CD4-positive, alpha-beta memory T cell (primary cell): ENCODE results near the gene DUSP15. TPM values are rescaled to one million over a fixed set of nuclear protein-coding genes. Genes with fewer than 3 reads are reported as not detected.

Source experiments
- CTCF ChIA-PET: fragments of 350-600 bp; sonication (Branson Sonifier 250); formaldehyde crosslinking; loops from one replicate; lab custom pipeline; 2021; ENCODE audit warnings: inconsistent platforms; ENCODE audit not compliant: partially characterized antibody; lab: Charles Lee
- POLR2A ChIA-PET: fragments of 350-600 bp; sonication (Branson Sonifier 250); formaldehyde crosslinking; loops from one replicate; lab custom pipeline; 2021; ENCODE audit not compliant: partially characterized antibody; lab: Charles Lee
- DNase-seq, 5 donors: peaks; one replicate each; pipeline versions ENCODE4 v3.0.0 to v3.0.0-alpha.2; 2020 to 2022; ENCODE audit warnings: mixed read lengths in 1 of 5
- H3K27ac ChIP-seq: one replicate; pipeline ENCODE4 v1.7.0; 2013; ENCODE audit warnings: low read depth, low read length
- H3K27me3 ChIP-seq: 2 replicates; pipeline ENCODE4 v1.7.0; 2013; ENCODE audit warnings: mild to moderate bottlenecking, low read length, moderate library complexity; ENCODE audit not compliant: insufficient read depth
- H3K36me3 ChIP-seq: 2 replicates; pipeline ENCODE4 v1.7.0; 2013; ENCODE audit warnings: mild to moderate bottlenecking, low read length, moderate library complexity; ENCODE audit not compliant: insufficient read depth
- H3K4me1 ChIP-seq: 2 replicates; pipeline ENCODE4 v1.7.0; 2013; ENCODE audit warnings: mild to moderate bottlenecking, low read length, moderate library complexity; ENCODE audit not compliant: insufficient read depth
- H3K4me3 ChIP-seq, 2 donors: one replicate each; pipeline ENCODE4 v1.7.0; 2013; ENCODE audit warnings: low read length in 2 of 2, mild to moderate bottlenecking in 1 of 2
- H3K9me3 ChIP-seq, 2 donors: one replicate each; pipeline ENCODE4 v1.7.0; 2013; ENCODE audit warnings: low read length in 2 of 2, control low read depth in 1 of 2; ENCODE audit not compliant: control insufficient read depth in 1 of 2
- H3K27ac Mint-ChIP-seq, 7 donors: one replicate each; pipeline ENCODE4 v1.8.0; 2020 to 2021; ENCODE audit warnings: mixed read lengths in 7 of 7, mild to moderate bottlenecking in 6 of 7, inconsistent platforms in 3 of 7, moderate library complexity in 3 of 7
- H3K27me3 Mint-ChIP-seq, 2 donors: one replicate each; pipeline ENCODE4 v1.8.0; 2020 to 2021; ENCODE audit warnings: mixed read lengths in 2 of 2
- H3K36me3 Mint-ChIP-seq, 2 donors: one replicate each; pipeline ENCODE4 v1.8.0; 2020 to 2021; ENCODE audit warnings: mixed read lengths in 2 of 2, inconsistent platforms in 1 of 2, mild to moderate bottlenecking in 1 of 2
- H3K4me1 Mint-ChIP-seq, 4 donors: one replicate each; pipeline ENCODE4 v1.8.0; 2020 to 2021; ENCODE audit warnings: mixed read lengths in 4 of 4, mild to moderate bottlenecking in 1 of 4
- H3K4me3 Mint-ChIP-seq, 8 donors: one replicate each; pipeline ENCODE4 v1.8.0; 2020 to 2021; ENCODE audit warnings: mixed read lengths in 8 of 8, mild to moderate bottlenecking in 7 of 8, moderate library complexity in 6 of 8, inconsistent platforms in 3 of 8
- H3K9me3 Mint-ChIP-seq, 8 donors: one replicate each; pipeline ENCODE4 v1.8.0; 2020 to 2021; ENCODE audit warnings: mixed read lengths in 8 of 8, mild to moderate bottlenecking in 5 of 8, inconsistent platforms in 3 of 8, moderate library complexity in 1 of 8
- intact Hi-C: fragments of 100-400 bp; cut with micrococcal nuclease; formaldehyde crosslinking; loops from one replicate; pipeline ENCODE4 v1.15.1; 2023
- polyA plus RNA-seq, 2 donors: library from polyadenylated mRNA; unstranded; fragments of 300-500 nt; fragmentation: Illumina TruSeq; gene quantifications; one replicate each; pipeline ENCODE4 v1.2.3, GENCODE V29; 2021
- total RNA-seq, 2 experiments: library from RNA; stranded (reverse); gene quantifications; one replicate each; pipeline ENCODE4 v1.2.3, GENCODE V29; 2021

DUSP15 gene
- total and polyA plus RNA-seq, 4 experiments from 2014 or later, result not detected

- Histone ChIP-seq H3K36me3 (no peaks in the 10 kb centered on the region), H3K27ac (no peak overlapping the region), H3K4me3 (no peak overlapping the region), H3K4me1 (no peaks in the 10 kb centered on the region), H3K27me3 (no peaks in the 10 kb centered on the region), H3K9me3 (no peaks in the 10 kb centered on the region)
- peaks cover 11 to 21% of the 10 kb centered on the region in 2 donors for H3K27me3 Mint-ChIP-seq
- CTCF ChIA-PET, result interaction anchor here (0.7 to 8.0 kb wide), 7 partner anchors 8 to 181 kb away, joined by 3 to 101 read pairs (median 4); partner anchors contain the start of genes MYLK2 and PDRG1
- no peak overlapping the region for H3K27ac Mint-ChIP-seq
- intact Hi-C loops, result no loop called here
- H3K36me3 Mint-ChIP-seq, result no peaks in the 10 kb centered on the region
- no peaks in the 10 kb centered on the region for H3K9me3 Mint-ChIP-seq
- POLR2A ChIA-PET, result no interaction called here
- no peak for DNase-seq
- H3K4me1 Mint-ChIP-seq, result no peaks in the 10 kb centered on the region
- H3K4me3 Mint-ChIP-seq, result no peak overlapping the region
Measured at GRCh38 chr20:31849306-31849930, 20.9 kb downstream of the DUSP15 start.

DNA sequence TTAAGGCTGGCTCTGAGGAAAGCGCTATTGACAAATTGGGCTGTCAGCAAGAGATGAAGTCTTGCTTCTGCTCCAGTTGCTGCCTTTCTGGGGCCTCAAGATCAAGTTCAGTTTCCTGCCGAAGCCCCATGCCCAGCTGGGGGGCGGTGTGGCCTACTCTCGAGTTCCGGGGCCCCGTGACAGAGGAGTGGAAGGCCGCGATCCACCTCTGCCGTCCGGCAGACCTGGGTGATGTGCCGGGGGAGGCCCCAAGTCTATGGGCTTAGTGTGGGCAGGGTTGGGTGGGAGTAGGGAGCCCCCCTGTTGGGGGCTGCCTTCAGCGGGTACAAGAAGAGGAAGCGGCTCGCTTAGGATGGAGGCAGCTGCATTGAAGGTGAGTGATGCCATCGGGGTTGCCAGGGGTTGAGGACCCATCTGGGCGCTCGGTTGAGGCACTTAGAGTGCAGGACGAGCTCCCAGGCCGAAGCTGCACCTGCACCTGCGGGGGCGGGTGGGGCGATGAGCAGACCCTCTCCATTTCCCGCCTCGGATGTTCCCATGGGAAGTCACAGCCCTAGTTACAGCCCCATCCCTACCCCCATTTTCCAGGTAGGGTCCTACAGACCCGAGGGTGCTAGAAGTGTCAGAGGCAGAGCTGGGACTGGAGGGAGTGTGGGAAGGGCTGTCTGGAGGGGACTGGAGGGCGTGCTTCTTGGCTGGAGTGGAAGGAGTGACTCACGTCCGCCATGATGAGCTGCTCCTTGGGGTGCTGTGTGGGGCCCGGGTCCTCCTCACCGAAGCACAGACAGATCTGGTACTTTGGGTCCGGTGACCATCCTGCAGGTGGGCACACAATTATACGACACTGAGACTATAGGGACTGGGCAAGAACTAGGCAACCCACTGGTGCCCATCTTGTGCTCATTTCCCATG lies 22.0 kb downstream of the DUSP15 start:
- H3K4me1 ChIP-seq, result no peaks in the 10 kb centered on the region
- H3K9me3 Mint-ChIP-seq, result no peaks in the 10 kb centered on the region
- ChIA-PET POLR2A (no interaction called here), CTCF (interaction anchor here (1.6 to 4.4 kb wide), 3 partner anchors 10 to 40 kb away, joined by 6 to 47 read pairs (median 13); no protein-coding TSS in a partner anchor)
- intact Hi-C loops, result no loop called here
- H3K36me3 ChIP-seq, result no peaks in the 10 kb centered on the region
- H3K9me3 ChIP-seq, result no peaks in the 10 kb centered on the region
- H3K4me3 Mint-ChIP-seq, result no peak overlapping the region
- peaks cover 11 to 17% of the 10 kb centered on the region in 2 donors for H3K27me3 Mint-ChIP-seq
- H3K27me3 ChIP-seq, result no peaks in the 10 kb centered on the region
- H3K36me3 Mint-ChIP-seq, result no peaks in the 10 kb centered on the region
- no peak overlapping the region for H3K27ac ChIP-seq
- H3K4me1 Mint-ChIP-seq, result no peaks in the 10 kb centered on the region
- no peak for DNase-seq
- H3K4me3 ChIP-seq, result no peak overlapping the region
- H3K27ac Mint-ChIP-seq, result no peak overlapping the region

DNA sequence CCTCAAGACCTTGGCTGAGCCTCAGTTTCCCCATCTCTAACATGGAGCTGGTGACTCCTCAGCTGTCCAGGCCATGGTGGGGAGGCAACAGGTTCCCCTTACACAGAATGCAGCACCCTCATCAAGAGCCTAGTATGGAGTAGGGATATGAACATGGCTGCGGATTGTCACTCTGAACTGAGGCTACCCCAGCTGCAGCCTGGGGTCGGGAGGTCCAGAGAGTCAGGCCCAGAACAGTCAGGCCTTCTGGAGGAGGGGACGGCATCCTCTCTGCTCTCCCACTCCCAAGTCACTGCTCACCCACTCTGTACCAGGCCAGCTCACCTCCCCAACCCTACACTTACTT lies 23.6 kb downstream of the DUSP15 start:
- intact Hi-C loops, result loop anchor here (1.0 kb wide), 1 partner anchor 24 kb away; no protein-coding TSS in a partner anchor
- no peak overlapping the region for H3K27ac Mint-ChIP-seq

GRCh38 chr20:31845300-31845863 lies 24.9 kb downstream of the DUSP15 start, which contains the start of gene FOXS1:
Gene FOXS1 (minus strand): TSS chr20:31845604. CDS start chr20:31845542, 62 bp downstream.
- Mint-ChIP-seq H3K9me3 (no peaks in the 10 kb centered on the region), H3K36me3 (no peaks in the 10 kb centered on the region), H3K4me1 (no peaks in the 10 kb centered on the region), H3K27me3 (peaks cover 4 to 13% of the 10 kb centered on the region in 2 donors), H3K4me3 (no peak within 1 kb of the TSS), H3K27ac (no peak within 1 kb of the TSS)
- Histone ChIP-seq H3K4me1 (no peaks in the 10 kb centered on the region), H3K27ac (no peak within 1 kb of the TSS), H3K9me3 (no peaks in the 10 kb centered on the region), H3K27me3 (no peaks in the 10 kb centered on the region), H3K4me3 (no peak within 1 kb of the TSS), H3K36me3 (no peaks in the 10 kb centered on the region)
- ChIA-PET POLR2A (no interaction called here), CTCF (interaction anchor here (1.1 to 1.3 kb wide), 2 partner anchors 10 to 26 kb away, joined by 3 read pairs; no protein-coding TSS in a partner anchor)
- no peak for DNase-seq
- intact Hi-C loops, result no loop called here

More for the DNA sequence above, 23.6 kb downstream of the DUSP15 start:
- CTCF ChIA-PET, result interaction anchor here (0.7 to 4.4 kb wide), 16 partner anchors 9 to 669 kb away, joined by 3 to 47 read pairs (median 4); partner anchors contain the start of gene PDRG1
- Histone ChIP-seq H3K4me1 (no peaks in the 10 kb centered on the region), H3K27me3 (no peaks in the 10 kb centered on the region), H3K27ac (no peak overlapping the region), H3K36me3 (no peaks in the 10 kb centered on the region), H3K4me3 (no peak overlapping the region), H3K9me3 (no peaks in the 10 kb centered on the region)
- no peaks in the 10 kb centered on the region for H3K36me3 Mint-ChIP-seq
- DNase-seq, result no peak
- no peak overlapping the region for H3K4me3 Mint-ChIP-seq
- H3K9me3 Mint-ChIP-seq, result no peaks in the 10 kb centered on the region
- POLR2A ChIA-PET, result interaction anchor here (1.0 kb wide), 1 partner anchor 9 kb away, joined by 3 read pairs; no protein-coding TSS in a partner anchor
- peaks cover 11 to 15% of the 10 kb centered on the region in 2 donors for H3K27me3 Mint-ChIP-seq
- no peaks in the 10 kb centered on the region for H3K4me1 Mint-ChIP-seq

- Mint-ChIP-seq H3K27ac (no peak overlapping the region), H3K9me3 (no peaks in the 10 kb centered on the region), H3K27me3 (peaks cover 2 to 9% of the 10 kb centered on the region in 2 donors), H3K4me1 (no peaks in the 10 kb centered on the region), H3K4me3 (no peak overlapping the region), H3K36me3 (no peaks in the 10 kb centered on the region)
- CTCF ChIA-PET, result interaction anchor here (1.1 to 1.3 kb wide), 2 partner anchors 10 to 27 kb away, joined by 3 read pairs; no protein-coding TSS in a partner anchor
- Histone ChIP-seq H3K27me3 (no peaks in the 10 kb centered on the region), H3K27ac (no peak overlapping the region), H3K4me1 (no peaks in the 10 kb centered on the region), H3K9me3 (no peaks in the 10 kb centered on the region), H3K36me3 (no peaks in the 10 kb centered on the region), H3K4me3 (no peak overlapping the region)
- intact Hi-C loops, result no loop called here
- no peak for DNase-seq
- POLR2A ChIA-PET, result no interaction called here
Measured at GRCh38 chr20:31844737-31845299, 25.5 kb downstream of the DUSP15 start.

- DNase-seq, result no peak
- no peaks in the 10 kb centered on the region for H3K27me3 ChIP-seq
- H3K4me1 ChIP-seq, result no peaks in the 10 kb centered on the region
- no peaks in the 10 kb centered on the region for H3K4me1 Mint-ChIP-seq
- no peaks in the 10 kb centered on the region for H3K9me3 Mint-ChIP-seq
- H3K9me3 ChIP-seq, result no peaks in the 10 kb centered on the region
- H3K27ac Mint-ChIP-seq, result no peak overlapping the region
- no peak overlapping the region for H3K27ac ChIP-seq
- peaks cover 1 to 7% of the 10 kb centered on the region in 2 donors for H3K27me3 Mint-ChIP-seq
- H3K4me3 ChIP-seq, result no peak overlapping the region
- H3K4me3 Mint-ChIP-seq, result no peak overlapping the region
- no peaks in the 10 kb centered on the region for H3K36me3 ChIP-seq
- POLR2A ChIA-PET, result no interaction called here
- CTCF ChIA-PET, result interaction anchor here (1.3 kb wide), 1 partner anchor 11 kb away, joined by 3 read pairs; no protein-coding TSS in a partner anchor
- no peaks in the 10 kb centered on the region for H3K36me3 Mint-ChIP-seq
- intact Hi-C loops, result no loop called here
Measured at GRCh38 chr20:31843881-31844280, 26.4 kb downstream of the DUSP15 start.
